OCI-LY3 (cell line): ENCODE data around the gene DSTYK.

ENCODE experiments used
- EZH2phosphoT487 ChIP-seq: fragments of 200-600 bp; shearing (Covaris generic); IDR thresholded peaks from 2 replicates; pipeline ENCODE4 v1.6.1; 2018; ENCODE audit warnings: antibody characterized with exemption, mixed run types, low read depth
- TF ChIP-seq, protein P1 (sequence below): fragments of 200-600, 300-600 bp; sonication (generic); IDR thresholded peaks from 2 replicates; pipeline ENCODE4 v1.5.1; 2014; ENCODE audit warnings: antibody characterized with exemption, low read length, low read depth

DNA sequence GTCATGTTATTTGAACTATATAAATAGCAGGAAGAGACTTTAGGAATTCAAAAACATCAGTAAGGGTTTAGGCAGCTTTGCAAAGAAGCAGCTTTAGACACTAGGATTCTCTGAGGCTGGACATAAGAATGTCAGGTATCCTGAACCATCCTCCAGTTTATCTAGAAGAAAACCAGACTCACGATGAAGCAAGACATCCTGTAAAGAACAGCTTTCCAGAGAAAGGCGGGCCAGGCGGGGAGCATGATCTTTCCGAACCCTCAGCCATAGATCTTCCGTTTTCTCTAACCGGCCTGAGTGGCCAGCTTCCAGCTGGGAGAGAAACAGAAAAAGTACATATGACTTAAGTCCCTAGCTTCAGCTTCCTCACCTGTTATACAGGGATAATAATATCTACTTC is 50.4 kb downstream of the DSTYK start:
- TF ChIP-seq, protein P1, sequence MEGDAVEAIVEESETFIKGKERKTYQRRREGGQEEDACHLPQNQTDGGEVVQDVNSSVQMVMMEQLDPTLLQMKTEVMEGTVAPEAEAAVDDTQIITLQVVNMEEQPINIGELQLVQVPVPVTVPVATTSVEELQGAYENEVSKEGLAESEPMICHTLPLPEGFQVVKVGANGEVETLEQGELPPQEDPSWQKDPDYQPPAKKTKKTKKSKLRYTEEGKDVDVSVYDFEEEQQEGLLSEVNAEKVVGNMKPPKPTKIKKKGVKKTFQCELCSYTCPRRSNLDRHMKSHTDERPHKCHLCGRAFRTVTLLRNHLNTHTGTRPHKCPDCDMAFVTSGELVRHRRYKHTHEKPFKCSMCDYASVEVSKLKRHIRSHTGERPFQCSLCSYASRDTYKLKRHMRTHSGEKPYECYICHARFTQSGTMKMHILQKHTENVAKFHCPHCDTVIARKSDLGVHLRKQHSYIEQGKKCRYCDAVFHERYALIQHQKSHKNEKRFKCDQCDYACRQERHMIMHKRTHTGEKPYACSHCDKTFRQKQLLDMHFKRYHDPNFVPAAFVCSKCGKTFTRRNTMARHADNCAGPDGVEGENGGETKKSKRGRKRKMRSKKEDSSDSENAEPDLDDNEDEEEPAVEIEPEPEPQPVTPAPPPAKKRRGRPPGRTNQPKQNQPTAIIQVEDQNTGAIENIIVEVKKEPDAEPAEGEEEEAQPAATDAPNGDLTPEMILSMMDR = no peak
- TF ChIP-seq EZH2phosphoT487 = no peak
